ENCODE results near the gene HOXC13.
A peak's percentile ranks its signal among the peaks of the same experiment; 100 is the strongest.

HOXC13 gene, protein sequence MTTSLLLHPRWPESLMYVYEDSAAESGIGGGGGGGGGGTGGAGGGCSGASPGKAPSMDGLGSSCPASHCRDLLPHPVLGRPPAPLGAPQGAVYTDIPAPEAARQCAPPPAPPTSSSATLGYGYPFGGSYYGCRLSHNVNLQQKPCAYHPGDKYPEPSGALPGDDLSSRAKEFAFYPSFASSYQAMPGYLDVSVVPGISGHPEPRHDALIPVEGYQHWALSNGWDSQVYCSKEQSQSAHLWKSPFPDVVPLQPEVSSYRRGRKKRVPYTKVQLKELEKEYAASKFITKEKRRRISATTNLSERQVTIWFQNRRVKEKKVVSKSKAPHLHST

GRCh38 chr12:53938326-53939140 lies at the start of gene HOXC13:
TSS of gene HOXC13 (plus strand) at chr12:53938831. CDS start at chr12:53938907, 76 bp downstream.
- H3K27ac ChIP-seq, result no peak within 1 kb of the TSS
- no peaks in the 10 kb centered on the region for H3K36me3 ChIP-seq (replicated peaks)
- DNase-seq, result peak; percentile 2
- no peak for TF ChIP-seq CTCF (IDR thresholded peaks at IDR 0.05; ENCODE audit: low read depth, low read length, missing control alignments)
- no peak within 1 kb of the TSS for H3K4me3 ChIP-seq (ENCODE audit: low read depth, low read length)
- H3K27me3 ChIP-seq (replicated peaks), result peaks cover 92% of the 10 kb centered on the region
- in situ Hi-C loops (cut with HindIII; ENCODE audit: low pct_ligation_motif_present, low sequenced_read_pairs), result no loop called here

DNA sequence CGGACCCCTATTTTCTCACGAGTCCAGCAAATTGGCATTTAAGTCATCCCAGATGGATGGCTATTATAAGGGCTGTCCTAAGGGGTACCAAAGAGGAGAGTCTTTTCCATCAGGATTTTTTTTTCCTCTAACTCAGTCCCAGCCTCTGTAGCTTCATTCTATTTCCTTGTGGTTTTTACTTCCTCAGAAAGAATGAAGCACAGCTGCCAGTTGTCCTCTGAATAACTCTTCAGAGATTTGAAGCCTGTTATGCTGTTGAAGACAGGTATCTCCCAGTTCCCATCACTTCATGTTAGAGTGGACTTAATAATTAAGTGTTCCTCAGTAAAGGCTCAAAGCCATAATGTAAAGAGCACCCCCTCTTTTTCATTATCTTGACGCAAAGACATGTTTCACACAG lies 48.5 kb upstream of the HOXC13 start:
- peaks cover 5% of the 10 kb centered on the region for H3K27me3 ChIP-seq (replicated peaks)

DNA sequence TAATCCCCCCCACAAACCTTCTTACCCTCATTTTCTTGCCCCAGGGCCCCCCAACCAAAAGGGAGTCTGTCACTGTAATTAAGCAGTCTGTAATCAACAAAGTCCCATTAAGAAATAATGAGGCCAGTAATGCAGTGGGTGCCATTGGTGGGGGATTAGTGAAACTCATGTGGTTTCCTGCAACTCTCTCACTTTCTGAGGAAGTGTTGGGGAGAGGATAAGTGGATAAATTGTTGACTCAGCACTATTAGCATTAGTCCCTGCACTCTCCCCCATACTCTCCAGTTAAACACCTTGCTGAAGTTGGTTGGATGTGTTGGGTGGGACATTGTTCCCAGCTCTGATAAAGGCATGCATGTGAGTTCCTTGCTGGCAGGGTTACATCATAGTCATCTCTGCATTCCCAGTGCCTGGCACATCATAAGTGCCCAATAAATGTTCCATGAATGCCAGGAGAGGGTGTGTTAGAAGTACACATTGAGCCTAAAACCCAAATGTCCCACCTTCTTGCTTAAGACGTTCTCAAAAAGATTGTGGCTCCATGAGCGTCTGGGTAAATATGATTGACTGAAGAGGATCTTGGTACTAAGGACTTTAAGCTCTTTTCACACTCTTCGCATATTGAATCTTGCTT lies 45.8 kb upstream of the HOXC13 start:
- TF ChIP-seq CTCF (IDR thresholded peaks at IDR 0.05; ENCODE audit: low read depth, low read length, missing control alignments), result no peak
- in situ Hi-C loops (cut with HindIII; ENCODE audit: low pct_ligation_motif_present, low sequenced_read_pairs), result no loop called here
- no peak for DNase-seq
- no peak overlapping the region for H3K4me3 ChIP-seq (ENCODE audit: low read depth, low read length)
- no peak overlapping the region for H3K27ac ChIP-seq
- H3K27me3 ChIP-seq (replicated peaks), result peaks cover 3% of the 10 kb centered on the region
- no peaks in the 10 kb centered on the region for H3K36me3 ChIP-seq (replicated peaks)

More for the DNA sequence above, 48.5 kb upstream of the HOXC13 start:
- no peak overlapping the region for H3K4me3 ChIP-seq (ENCODE audit: low read depth, low read length)
- no peaks in the 10 kb centered on the region for H3K36me3 ChIP-seq (replicated peaks)
- no peak overlapping the region for H3K27ac ChIP-seq
- in situ Hi-C loops (cut with HindIII; ENCODE audit: low pct_ligation_motif_present, low sequenced_read_pairs), result no loop called here
- TF ChIP-seq CTCF (IDR thresholded peaks at IDR 0.05; ENCODE audit: low read depth, low read length, missing control alignments), result no peak
- no peak for DNase-seq

DNA sequence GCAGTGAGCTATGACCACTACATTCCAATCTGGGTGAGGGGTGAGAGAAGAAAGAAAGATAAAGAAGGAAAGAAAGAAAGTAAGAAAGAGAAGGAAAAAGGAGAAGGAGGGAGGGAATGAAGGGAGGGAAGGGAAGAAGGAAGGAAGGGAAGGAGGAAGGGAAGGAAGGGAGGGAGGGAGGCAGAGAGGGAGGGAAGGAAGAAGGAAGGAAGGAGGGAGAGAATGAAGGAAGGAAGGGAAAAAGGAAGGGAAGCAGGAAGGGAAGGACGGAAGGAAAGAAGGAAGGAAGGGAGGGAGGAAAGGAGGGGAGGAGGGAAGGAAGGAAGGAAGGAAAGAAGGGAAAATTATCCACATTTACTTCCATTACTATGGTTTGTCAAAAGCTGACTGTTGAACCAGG lies 39.4 kb upstream of the HOXC13 start:
- no peak overlapping the region for H3K4me3 ChIP-seq (ENCODE audit: low read depth, low read length)
- no peaks in the 10 kb centered on the region for H3K36me3 ChIP-seq (replicated peaks)
- peaks cover 2% of the 10 kb centered on the region for H3K27me3 ChIP-seq (replicated peaks)
- no peak overlapping the region for H3K27ac ChIP-seq
- in situ Hi-C loops (cut with HindIII; ENCODE audit: low pct_ligation_motif_present, low sequenced_read_pairs), result no loop called here
- TF ChIP-seq CTCF (IDR thresholded peaks at IDR 0.05; ENCODE audit: low read depth, low read length, missing control alignments), result no peak
- DNase-seq, result no peak

- no peak for TF ChIP-seq CTCF (IDR thresholded peaks at IDR 0.05; ENCODE audit: low read depth, low read length, missing control alignments)
- no peak for DNase-seq
- no peaks in the 10 kb centered on the region for H3K36me3 ChIP-seq (replicated peaks)
- H3K27me3 ChIP-seq (replicated peaks), result no peaks in the 10 kb centered on the region
- H3K4me3 ChIP-seq (ENCODE audit: low read depth, low read length), result no peak overlapping the region
- in situ Hi-C loops (cut with HindIII; ENCODE audit: low pct_ligation_motif_present, low sequenced_read_pairs), result no loop called here
- no peak overlapping the region for H3K27ac ChIP-seq
Observed at GRCh38 chr12:53907103-53907502, 31.5 kb upstream of the HOXC13 start.

All from brain microvascular endothelial cell (primary cell).